Hindlimb muscle (tissue), 1 donor: Measurements from ENCODE around the gene SGTB. TPM values are rescaled to one million over a fixed set of nuclear protein-coding genes. Genes with fewer than 3 reads are reported as not detected.

Source experiments
- DNase-seq: peaks from one replicate; pipeline ENCODE4 v3.0.0-alpha.2; 2013
- polyA plus RNA-seq: library from polyadenylated mRNA; unstranded; fragments of 120-200 nt; gene quantifications from one replicate; pipeline ENCODE4 v1.2.1, GENCODE V29; 2013; ENCODE audit not compliant: insufficient read length

Gene SGTB
- polyA plus RNA-seq = 8.4 TPM

GRCh38 chr5:65721720-65722574 is at the start of gene SGTB, which contains the start of gene NLN:
Gene SGTB (minus strand): TSS chr5:65722109. CDS start chr5:65720807, 1,302 bp downstream.
Gene NLN (plus strand): TSS chr5:65722205. CDS start chr5:65722374, 169 bp downstream.
- peak; percentile 87 for DNase-seq

DNA sequence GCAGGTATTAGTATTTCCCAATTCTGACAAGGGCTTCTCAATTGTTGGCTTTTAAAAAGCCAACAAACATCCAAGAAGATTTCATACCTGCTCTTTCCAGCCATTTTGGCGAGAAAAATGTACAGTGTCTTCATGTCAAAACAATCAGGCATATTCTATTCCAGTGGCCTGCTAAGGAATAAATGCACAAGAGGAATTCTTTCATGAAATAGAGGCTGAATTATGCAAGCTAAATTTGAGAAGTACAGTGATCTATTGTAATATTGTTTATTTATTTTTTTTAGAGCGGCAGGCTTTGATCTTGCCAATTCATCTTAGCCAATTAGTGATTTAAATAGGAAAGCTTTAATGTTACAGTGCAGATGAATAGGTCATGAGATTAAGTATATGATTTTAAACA is 49.4 kb upstream of the SGTB start:
- no peak for DNase-seq

DNA sequence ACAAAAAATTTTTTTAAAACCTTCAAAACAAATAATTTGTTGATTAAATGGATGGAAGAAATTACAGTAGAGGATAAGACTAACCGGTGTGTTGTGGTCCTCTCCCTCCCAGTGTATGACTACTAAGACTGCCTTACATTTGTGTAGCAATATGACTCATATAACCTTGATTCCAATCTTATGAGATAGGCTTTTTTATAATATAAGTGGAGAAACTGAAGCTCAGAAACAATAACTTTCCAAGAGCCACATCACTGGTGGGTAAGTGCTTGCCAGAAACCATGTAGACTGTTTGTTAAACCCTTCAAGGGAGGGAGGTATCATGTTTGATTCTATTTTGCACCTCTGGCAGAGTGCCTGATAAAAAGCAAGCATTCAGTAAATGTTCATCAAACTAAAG is 47.6 kb upstream of the SGTB start:
- DNase-seq = no peak

GRCh38 chr5:65768723-65769346 is 46.9 kb upstream of the SGTB start:
- no peak for DNase-seq

- DNase-seq = no peak
Observed at GRCh38 chr5:65767565-65767964, 45.7 kb upstream of the SGTB start.

- DNase-seq = no peak
Observed at GRCh38 chr5:65766781-65767180, 44.9 kb upstream of the SGTB start.

- DNase-seq = no peak
Observed at GRCh38 chr5:65766175-65766574, 44.3 kb upstream of the SGTB start.

DNA sequence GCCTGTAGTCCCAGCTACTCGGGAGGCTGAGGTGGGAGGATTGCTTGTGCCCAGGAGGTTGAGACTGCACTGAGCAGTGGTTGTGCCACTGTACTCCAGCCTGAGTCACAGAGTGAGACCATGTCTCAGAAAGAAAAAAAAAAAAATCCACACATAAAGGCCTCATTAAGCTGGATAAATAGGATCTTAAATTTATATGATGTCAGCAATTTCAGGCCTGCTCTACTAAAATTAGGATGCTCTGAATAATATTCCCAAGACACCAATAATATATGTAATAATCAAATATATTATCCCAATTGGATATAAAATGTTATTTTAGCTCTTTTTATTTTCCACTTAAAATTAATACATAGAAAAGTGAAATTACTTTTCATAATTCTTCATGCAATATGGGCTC is 43.7 kb upstream of the SGTB start:
- DNase-seq = no peak

GRCh38 chr5:65762234-65762633 is 40.3 kb upstream of the SGTB start:
- DNase-seq = no peak

DNA sequence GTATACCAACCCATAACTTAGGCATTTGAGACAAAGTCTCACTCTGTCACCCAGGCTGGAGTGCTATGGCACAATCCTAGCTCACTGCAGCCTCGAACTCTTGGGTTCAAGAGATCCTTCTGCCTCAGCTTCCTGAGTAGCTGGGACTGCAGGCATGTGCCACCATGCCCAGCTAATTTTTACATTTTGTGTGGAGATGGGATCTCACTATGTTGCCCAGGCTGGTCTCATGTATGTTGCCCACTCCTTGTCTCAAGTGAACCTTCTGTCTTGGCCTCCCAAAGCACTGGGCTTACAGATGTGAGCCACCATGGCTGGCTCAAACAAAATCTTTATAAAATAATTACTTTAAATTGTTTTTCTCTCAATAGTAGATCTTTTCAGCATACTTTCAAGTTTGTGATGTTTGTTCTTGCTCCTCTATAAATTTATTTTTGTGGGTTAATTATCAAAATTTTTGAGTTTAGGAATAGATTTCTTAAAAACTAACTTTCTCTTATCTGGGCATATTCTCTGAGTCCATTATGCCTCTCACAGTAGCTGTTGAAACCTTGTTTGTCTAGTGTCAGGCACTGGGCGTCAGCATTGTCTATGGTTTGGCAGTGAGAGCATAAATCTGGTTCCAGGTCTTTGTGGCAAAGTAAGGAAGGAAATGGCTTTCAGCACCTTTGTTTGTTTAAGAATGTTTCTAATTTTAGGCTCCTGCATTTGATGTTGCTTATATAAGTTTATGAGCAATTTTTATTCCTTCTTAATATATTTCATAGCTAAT is 38.8 kb upstream of the SGTB start:
- no peak for DNase-seq

GRCh38 chr5:65758546-65759144 is 36.7 kb upstream of the SGTB start:
- DNase-seq = no peak

- no peak for DNase-seq
Observed at GRCh38 chr5:65753189-65753588, 31.3 kb upstream of the SGTB start.

- DNase-seq = no peak
Observed at GRCh38 chr5:65750938-65751337, 29.0 kb upstream of the SGTB start.

DNA sequence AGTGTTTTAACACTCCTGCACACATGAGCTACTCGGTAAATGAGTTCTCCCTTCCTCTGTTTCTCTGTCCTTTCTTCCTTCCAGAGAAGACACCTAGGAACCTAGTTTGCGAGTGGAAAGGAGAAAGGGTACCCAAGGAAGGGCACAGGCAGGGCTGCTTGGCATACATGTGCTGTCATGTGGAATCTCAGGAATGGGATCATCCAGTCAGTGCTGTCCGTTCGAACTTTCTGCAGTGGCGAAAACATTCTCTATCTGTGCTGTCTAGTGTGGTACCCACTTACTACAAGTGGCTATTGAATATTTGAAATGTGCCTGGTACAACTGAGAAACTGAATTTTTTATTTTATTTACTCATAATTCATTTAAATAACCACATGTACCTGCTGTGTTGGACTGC is 28.0 kb upstream of the SGTB start:
- DNase-seq = no peak

- DNase-seq = no peak
Observed at GRCh38 chr5:65749221-65749844, 27.4 kb upstream of the SGTB start.

GRCh38 chr5:65742565-65743231 is 20.8 kb upstream of the SGTB start:
- DNase-seq = peak; percentile 26

- no peak for DNase-seq
Observed at GRCh38 chr5:65739162-65739561, 17.3 kb upstream of the SGTB start.

DNA sequence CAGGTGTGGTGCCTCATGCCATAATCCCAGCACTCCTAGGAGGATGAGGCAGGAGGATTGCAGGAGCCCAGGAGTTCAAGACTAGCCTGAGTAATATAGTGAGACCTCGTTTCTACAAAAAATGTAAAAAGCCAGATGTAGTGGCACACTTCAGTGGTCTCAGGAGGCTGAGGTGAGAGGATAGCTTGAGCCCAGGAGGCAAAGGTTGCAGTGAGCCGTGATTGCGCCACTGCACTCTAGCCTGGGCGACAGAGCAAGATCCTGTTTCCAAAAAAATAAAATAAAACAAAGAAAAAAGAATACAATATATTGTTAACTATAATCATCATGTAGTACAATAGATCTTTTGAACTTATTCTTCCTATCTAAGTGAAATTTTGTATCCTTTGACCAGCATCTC is 16.4 kb upstream of the SGTB start:
- no peak for DNase-seq

DNA sequence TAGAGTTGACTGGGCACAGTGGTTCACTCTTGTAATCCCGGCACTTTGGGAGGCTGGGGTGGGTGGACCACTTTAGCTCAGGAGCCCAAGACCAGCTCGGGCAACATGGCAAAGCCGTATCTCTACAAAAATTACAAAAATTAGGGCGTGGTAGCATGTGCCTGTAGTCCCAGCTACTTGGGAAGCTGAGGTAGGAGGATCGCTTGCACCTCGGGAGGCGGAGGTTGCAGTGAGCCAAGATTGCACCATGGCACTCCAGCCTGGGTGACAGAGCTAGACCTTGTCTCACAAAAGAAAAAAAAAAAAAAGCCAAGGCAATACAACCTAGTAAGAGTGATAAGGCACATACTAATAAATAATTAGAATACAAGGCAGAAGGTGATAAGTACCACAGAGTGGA is 15.9 kb upstream of the SGTB start:
- DNase-seq = no peak

GRCh38 chr5:65736011-65736410 is 14.1 kb upstream of the SGTB start:
- no peak for DNase-seq

GRCh38 chr5:65734921-65735320 is 13.0 kb upstream of the SGTB start:
- DNase-seq = no peak
